Right atrium auricular region (tissue), 2 donors: ENCODE results near the gene RBM34. TPM values are rescaled to one million over a fixed set of nuclear protein-coding genes. Genes with fewer than 3 reads are reported as not detected.
"Not testable (repeated sequence)": the region's sequence is repeated elsewhere in the genome, so short reads cannot be mapped to it uniquely, and the experiment has no call there.

ENCODE experiments used
- DNase-seq: peaks from one replicate; pipeline ENCODE4 v3.0.0-alpha.2; 2019; ENCODE audit warnings: low spot score
- H3K27ac ChIP-seq, 2 donors: fragments of 200-600 bp; sonication (generic); 1 replicate in 1 of 2; 2 replicates in 1 of 2; pipeline ENCODE4 v1.5.1; 2016 to 2019
- H3K27me3 ChIP-seq, 2 donors: fragments of 200-600 bp; sonication (generic); one replicate each; pipeline versions ENCODE4 v1.5.1 to v1.6.0; 2017 to 2019
- H3K36me3 ChIP-seq: fragments of 200-600 bp; sonication (generic); one replicate; pipeline ENCODE4 v1.5.1; 2016
- H3K4me1 ChIP-seq, 2 donors: fragments of 200-600 bp; sonication (generic); one replicate each; pipeline versions ENCODE4 v1.5.1 to v1.6.0; 2017 to 2019
- H3K4me3 ChIP-seq, 2 donors: fragments of 200-600 bp; sonication (generic); 1 replicate in 1 of 2; 2 replicates in 1 of 2; pipeline ENCODE4 v1.5.1; 2017 to 2019; ENCODE audit warnings: mild to moderate bottlenecking in 1 of 2, moderate library complexity in 1 of 2
- H3K9me3 ChIP-seq, 2 donors: fragments of 200-600 bp; sonication (generic); one replicate each; pipeline ENCODE4 v1.5.1; 2019
- total RNA-seq, 2 donors: library from RNA; depleted of rRNA; stranded (reverse); fragments of >200 nt; gene quantifications; one replicate each; pipeline ENCODE4 v1.1.0, GENCODE V29; 2016
- TF ChIP-seq, protein P1 (sequence below), 2 donors: fragments of 200-600 bp; sonication (generic); IDR thresholded peaks; one replicate each; pipeline ENCODE4 v1.5.1; 2019; ENCODE audit warnings: antibody characterized with exemption in 2 of 2

Gene RBM34
- total RNA-seq, 2 donors from 2014 or later: 33.5 to 43.7 TPM

DNA sequence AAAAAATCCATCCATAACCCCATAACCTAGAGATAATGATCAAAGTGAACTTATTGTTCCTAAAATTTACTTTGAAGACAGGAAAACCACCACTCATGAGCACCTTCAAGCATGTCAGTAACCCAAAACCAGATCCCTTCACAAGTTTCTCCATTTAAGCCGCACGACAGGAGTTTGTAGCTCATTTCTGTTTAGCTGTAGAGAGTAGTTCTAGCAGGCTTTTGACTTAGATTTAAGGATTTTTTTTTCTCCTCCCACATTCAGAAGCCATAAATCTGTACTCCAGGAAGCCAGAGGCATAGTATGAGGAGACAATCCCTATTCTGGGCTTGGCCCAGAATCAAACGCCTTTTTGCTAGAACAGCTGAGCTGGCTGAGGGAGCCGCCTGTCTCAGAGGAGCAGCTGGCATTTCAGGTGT lies 58.0 kb downstream of the RBM34 start:
- Histone ChIP-seq H3K4me1 (no peaks in the 10 kb centered on the region), H3K27ac (no peak overlapping the region), H3K36me3 (peaks cover 2% of the 10 kb centered on the region), H3K9me3 (no peaks in the 10 kb centered on the region), H3K4me3 (no peak overlapping the region), H3K27me3 (no peaks in the 10 kb centered on the region)
- TF ChIP-seq, protein P1, sequence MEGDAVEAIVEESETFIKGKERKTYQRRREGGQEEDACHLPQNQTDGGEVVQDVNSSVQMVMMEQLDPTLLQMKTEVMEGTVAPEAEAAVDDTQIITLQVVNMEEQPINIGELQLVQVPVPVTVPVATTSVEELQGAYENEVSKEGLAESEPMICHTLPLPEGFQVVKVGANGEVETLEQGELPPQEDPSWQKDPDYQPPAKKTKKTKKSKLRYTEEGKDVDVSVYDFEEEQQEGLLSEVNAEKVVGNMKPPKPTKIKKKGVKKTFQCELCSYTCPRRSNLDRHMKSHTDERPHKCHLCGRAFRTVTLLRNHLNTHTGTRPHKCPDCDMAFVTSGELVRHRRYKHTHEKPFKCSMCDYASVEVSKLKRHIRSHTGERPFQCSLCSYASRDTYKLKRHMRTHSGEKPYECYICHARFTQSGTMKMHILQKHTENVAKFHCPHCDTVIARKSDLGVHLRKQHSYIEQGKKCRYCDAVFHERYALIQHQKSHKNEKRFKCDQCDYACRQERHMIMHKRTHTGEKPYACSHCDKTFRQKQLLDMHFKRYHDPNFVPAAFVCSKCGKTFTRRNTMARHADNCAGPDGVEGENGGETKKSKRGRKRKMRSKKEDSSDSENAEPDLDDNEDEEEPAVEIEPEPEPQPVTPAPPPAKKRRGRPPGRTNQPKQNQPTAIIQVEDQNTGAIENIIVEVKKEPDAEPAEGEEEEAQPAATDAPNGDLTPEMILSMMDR (IDR thresholded peaks at IDR 0.05): no peak
- no peak for DNase-seq

DNA sequence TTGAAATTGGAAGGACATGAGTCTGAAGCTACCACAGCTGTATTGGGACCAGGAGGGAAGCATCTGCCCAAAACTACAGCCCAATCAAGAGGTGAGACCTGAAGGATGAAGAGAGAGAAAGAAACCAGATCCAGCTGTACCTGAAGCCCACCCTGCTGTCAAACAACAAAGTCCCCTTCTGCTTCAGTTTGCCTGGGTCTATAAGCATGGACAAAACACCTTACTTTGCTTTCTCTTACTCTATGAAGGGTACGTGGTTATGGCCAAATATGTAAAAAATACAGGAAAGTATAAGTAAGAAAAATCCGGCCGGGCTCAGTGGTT lies 58.8 kb downstream of the RBM34 start:
- TF ChIP-seq, protein P1 (IDR thresholded peaks at IDR 0.05): no peak
- Histone ChIP-seq H3K36me3 (no peaks in the 10 kb centered on the region), H3K4me1 (no peaks in the 10 kb centered on the region), H3K9me3 (no peaks in the 10 kb centered on the region), H3K27me3 (no peaks in the 10 kb centered on the region), H3K27ac (no peak overlapping the region), H3K4me3 (no peak overlapping the region)
- DNase-seq: no peak

- Histone ChIP-seq H3K36me3 (no peaks in the 10 kb centered on the region), H3K4me1 (no peaks in the 10 kb centered on the region), H3K27ac (no peak overlapping the region), H3K27me3 (no peaks in the 10 kb centered on the region), H3K4me3 (no peak overlapping the region), H3K9me3 (no peaks in the 10 kb centered on the region)
- peak; percentile 30 for DNase-seq
- TF ChIP-seq, protein P1 (IDR thresholded peaks at IDR 0.05): no peak
Measured at GRCh38 chr1:235101558-235102258, 59.3 kb downstream of the RBM34 start.

DNA sequence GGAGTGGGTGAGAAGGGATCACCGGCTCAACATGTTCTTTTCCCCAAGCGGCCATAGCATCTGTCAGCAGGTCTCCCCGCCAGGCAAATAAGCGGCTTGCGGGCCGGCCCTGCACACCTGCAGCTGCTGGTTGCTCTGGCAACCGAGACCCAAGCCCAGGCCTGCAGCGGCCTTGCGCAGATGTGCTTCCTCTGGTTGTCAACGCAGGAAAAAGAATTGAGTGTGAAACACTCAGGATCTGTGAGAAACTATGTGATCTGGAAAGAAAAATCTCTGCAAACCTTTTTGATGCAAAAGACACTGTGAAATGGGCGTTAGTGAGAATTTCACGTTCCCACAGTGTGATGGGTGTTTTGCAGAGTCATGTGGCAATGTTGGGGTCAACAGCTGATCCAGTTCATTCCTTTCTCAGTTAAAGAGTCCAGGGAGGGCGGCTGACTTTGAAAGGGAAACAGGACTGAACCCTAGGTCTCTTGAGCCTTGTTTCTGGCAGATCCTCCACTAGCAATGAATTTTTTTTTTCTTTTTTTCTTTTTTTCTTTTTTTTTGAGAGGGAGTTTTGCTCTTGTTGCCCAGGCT lies 60.8 kb downstream of the RBM34 start:
- Histone ChIP-seq H3K27me3 (no peaks in the 10 kb centered on the region), H3K4me3 (no peak overlapping the region), H3K9me3 (no peaks in the 10 kb centered on the region), H3K36me3 (no peaks in the 10 kb centered on the region), H3K27ac (no peak overlapping the region), H3K4me1 (no peaks in the 10 kb centered on the region)
- peak; percentile 55 for DNase-seq
- TF ChIP-seq, protein P1 (IDR thresholded peaks at IDR 0.05): no peak

- TF ChIP-seq, protein P1 (IDR thresholded peaks at IDR 0.05): no peak
- H3K4me1 ChIP-seq: peaks cover 0 to 2% of the 10 kb centered on the region in 2 donors
- no peaks in the 10 kb centered on the region for H3K36me3 ChIP-seq
- peak; percentile 50 for DNase-seq
- H3K27me3 ChIP-seq: no peaks in the 10 kb centered on the region
- no peak overlapping the region for H3K27ac ChIP-seq
- no peak overlapping the region for H3K4me3 ChIP-seq
- no peaks in the 10 kb centered on the region for H3K9me3 ChIP-seq
Measured at GRCh38 chr1:235098991-235099390, 62.1 kb downstream of the RBM34 start.

DNA sequence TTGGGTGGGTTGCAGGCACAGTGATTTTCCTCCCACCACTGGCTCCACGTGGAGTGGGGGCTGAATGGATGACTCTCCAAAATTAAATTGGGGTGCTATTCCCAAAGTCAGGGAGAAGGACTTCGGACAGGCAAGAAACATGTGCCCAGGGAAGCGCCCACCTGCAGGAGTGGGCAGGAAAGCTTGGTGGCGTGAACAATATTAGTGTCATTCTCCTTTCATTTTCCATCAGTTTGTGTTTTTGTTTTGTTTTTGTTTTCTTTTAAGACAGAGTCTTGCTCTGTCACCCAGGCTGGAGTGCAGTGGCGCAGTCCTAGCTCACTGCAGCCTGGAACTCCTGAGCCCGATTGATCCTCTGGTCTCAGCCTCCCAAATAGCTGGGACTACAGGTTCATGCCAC lies 62.5 kb downstream of the RBM34 start:
- Histone ChIP-seq H3K27ac (no peak overlapping the region), H3K4me3 (no peak overlapping the region), H3K9me3 (no peaks in the 10 kb centered on the region), H3K27me3 (no peaks in the 10 kb centered on the region), H3K4me1 (peaks cover 0 to 6% of the 10 kb centered on the region in 2 donors), H3K36me3 (no peaks in the 10 kb centered on the region)
- DNase-seq: peak; percentile 4
- TF ChIP-seq, protein P1 (IDR thresholded peaks at IDR 0.05): no peak

GRCh38 chr1:235097501-235097900 lies 63.5 kb downstream of the RBM34 start:
- not testable (repeated sequence) for H3K9me3 ChIP-seq, H3K36me3 ChIP-seq, H3K4me3 ChIP-seq, H3K27ac ChIP-seq, H3K27me3 ChIP-seq
- H3K4me1 ChIP-seq: peaks cover 0 to 14% of the 10 kb centered on the region in 2 donors
- peak; percentile 51 for DNase-seq
